Sigmoid colon (tissue), 7 donors: ENCODE results near the gene QRICH1. TPM values are rescaled to one million over a fixed set of nuclear protein-coding genes. Genes with fewer than 3 reads are reported as not detected.

Source experiments
- DNase-seq: peaks from one replicate; pipeline ENCODE4 v3.0.0-alpha.2; 2019
- H3K27ac ChIP-seq, 4 donors: fragments of 200-600 bp; sonication (generic); one replicate each; pipeline ENCODE4 v1.5.1; 2016 to 2019; ENCODE audit warnings: mild to moderate bottlenecking in 1 of 4
- H3K27me3 ChIP-seq, 3 donors: fragments of 200-600 bp; sonication (generic); one replicate each; pipeline ENCODE4 v1.5.1; 2019; ENCODE audit warnings: mild to moderate bottlenecking in 1 of 3
- H3K36me3 ChIP-seq, 4 donors: fragments of 200-600 bp; sonication (generic); one replicate each; pipeline ENCODE4 v1.5.1; 2016 to 2019
- H3K4me1 ChIP-seq, 4 donors: fragments of 200-600 bp; sonication (generic); one replicate each; pipeline ENCODE4 v1.5.1; 2017 to 2019
- H3K4me3 ChIP-seq, 4 donors: fragments of 200-600 bp; sonication (generic); one replicate each; pipeline ENCODE4 v1.5.1; 2017 to 2019; ENCODE audit warnings: mild to moderate bottlenecking in 2 of 4, moderate library complexity in 1 of 4
- H3K9me3 ChIP-seq, 4 donors: fragments of 200-600 bp in 3 of 4; sonication (generic) in 3 of 4; one replicate each; pipeline versions ENCODE4 v1.5.1 to v1.6.1; 2013 to 2019
- EP300 ChIP-seq, 4 donors: sonication (generic); formaldehyde crosslinking; IDR thresholded peaks; one replicate each; pipeline ENCODE4 v1.6.1; 2017; ENCODE audit warnings: antibody characterized with exemption in 4 of 4
- POLR2A ChIP-seq, 2 donors: fragments of 450-650 bp; IDR thresholded peaks; one replicate each; pipeline ENCODE4 v1.6.1; 2016; ENCODE audit warnings: antibody characterized with exemption in 2 of 2, mild to moderate bottlenecking in 2 of 2, moderate library complexity in 2 of 2
- POLR2AphosphoS5 ChIP-seq, 4 donors: sonication (generic); formaldehyde crosslinking; IDR thresholded peaks; one replicate each; pipeline ENCODE4 v1.6.1; 2017; ENCODE audit warnings: antibody characterized with exemption in 4 of 4
- WGBS, 2 donors: extraction: QIAGEN DNeasy Blood & Tissue Kit; methylation state at CpG; one replicate each; pipeline ENCODE4 v1.1.7; 2013; 5-methylcytosine and 5-hydroxymethylcytosine counted together
- intact Hi-C: fragments of 100-400 bp; cut with DNase I; formaldehyde crosslinking; loops from one replicate; pipeline ENCODE4 v1.15.1; 2023
- polyA plus RNA-seq, 3 donors: library from polyadenylated mRNA; stranded (reverse); fragments of 200-250 nt; gene quantifications; one replicate each; pipeline ENCODE4 v1.2.3, GENCODE V29; 2013
- small RNA-seq, 3 donors: library from RNA; depleted of rRNA; stranded (forward); fragments of <200 nt; gene quantifications; one replicate each; pipeline ENCODE3, GENCODE V24; 2016
- total RNA-seq, 4 donors: library from RNA; depleted of rRNA; stranded (reverse); fragments of >200 nt; gene quantifications; one replicate each; pipeline ENCODE4 v1.1.0, GENCODE V29; 2016
- TF ChIP-seq, protein P1 (sequence below), 4 experiments: fragments of 450-650 bp in 3 of 4; fragments of 200-600 bp in 1 of 4; IDR thresholded peaks; one replicate each; pipeline ENCODE4 v1.5.1; 2016 to 2019; ENCODE audit warnings: antibody characterized with exemption in 4 of 4, mild to moderate bottlenecking in 3 of 4, moderate library complexity in 2 of 4
- donor health status: healthy with polysubstance abuse.
- donor health status: Bipolar disorder and iron deficiency.
- donor health status: healthy.

Gene QRICH1
- total and polyA plus RNA-seq, 7 donors: 16.8 to 255 (median 68.4) TPM

GRCh38 chr3:48982686-48983085, 111.2 kb downstream of the QRICH1 start:
- no peak for DNase-seq
- H3K27ac ChIP-seq: no peak overlapping the region
- no peak overlapping the region for H3K4me3 ChIP-seq
- H3K36me3 ChIP-seq: peaks cover 39 to 95% (median 55%) of the 10 kb centered on the region in 4 donors
- H3K27me3 ChIP-seq: no peaks in the 10 kb centered on the region
- TF ChIP-seq, protein P1, sequence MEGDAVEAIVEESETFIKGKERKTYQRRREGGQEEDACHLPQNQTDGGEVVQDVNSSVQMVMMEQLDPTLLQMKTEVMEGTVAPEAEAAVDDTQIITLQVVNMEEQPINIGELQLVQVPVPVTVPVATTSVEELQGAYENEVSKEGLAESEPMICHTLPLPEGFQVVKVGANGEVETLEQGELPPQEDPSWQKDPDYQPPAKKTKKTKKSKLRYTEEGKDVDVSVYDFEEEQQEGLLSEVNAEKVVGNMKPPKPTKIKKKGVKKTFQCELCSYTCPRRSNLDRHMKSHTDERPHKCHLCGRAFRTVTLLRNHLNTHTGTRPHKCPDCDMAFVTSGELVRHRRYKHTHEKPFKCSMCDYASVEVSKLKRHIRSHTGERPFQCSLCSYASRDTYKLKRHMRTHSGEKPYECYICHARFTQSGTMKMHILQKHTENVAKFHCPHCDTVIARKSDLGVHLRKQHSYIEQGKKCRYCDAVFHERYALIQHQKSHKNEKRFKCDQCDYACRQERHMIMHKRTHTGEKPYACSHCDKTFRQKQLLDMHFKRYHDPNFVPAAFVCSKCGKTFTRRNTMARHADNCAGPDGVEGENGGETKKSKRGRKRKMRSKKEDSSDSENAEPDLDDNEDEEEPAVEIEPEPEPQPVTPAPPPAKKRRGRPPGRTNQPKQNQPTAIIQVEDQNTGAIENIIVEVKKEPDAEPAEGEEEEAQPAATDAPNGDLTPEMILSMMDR (IDR thresholded peaks at IDR 0.05): no peak
- TF ChIP-seq EP300 (IDR thresholded peaks at IDR 0.05) (no peak), POLR2A (IDR thresholded peaks at IDR 0.05) (no peak), POLR2AphosphoS5 (IDR thresholded peaks at IDR 0.05) (no peak)
- H3K4me1 ChIP-seq: no peaks in the 10 kb centered on the region
- WGBS, 2 donors: 77 to 88% methylated on average over 5 of the region's 5 CpGs
- no peaks in the 10 kb centered on the region for H3K9me3 ChIP-seq
- intact Hi-C loops: no loop called here

- Histone ChIP-seq H3K9me3 (no peaks in the 10 kb centered on the region), H3K36me3 (peaks cover 46 to 100% (median 58%) of the 10 kb centered on the region in 4 donors), H3K4me3 (no peak overlapping the region), H3K27ac (no peak overlapping the region), H3K4me1 (no peaks in the 10 kb centered on the region), H3K27me3 (no peaks in the 10 kb centered on the region)
- TF ChIP-seq EP300 (IDR thresholded peaks at IDR 0.05): no peak
- TF ChIP-seq, protein P1 (IDR thresholded peaks at IDR 0.05): no peak
- no peak for TF ChIP-seq POLR2AphosphoS5 (IDR thresholded peaks at IDR 0.05)
- TF ChIP-seq POLR2A (IDR thresholded peaks at IDR 0.05): no peak
- intact Hi-C loops: no loop called here
- no peak for DNase-seq
These were observed 111.9 kb downstream of the QRICH1 start for GRCh38 chr3:48982016-48982415.

- no peak for DNase-seq
- intact Hi-C loops: no loop called here
- Histone ChIP-seq H3K9me3 (no peaks in the 10 kb centered on the region), H3K4me3 (no peak overlapping the region), H3K36me3 (peaks cover 63 to 100% (median 74%) of the 10 kb centered on the region in 4 donors), H3K4me1 (no peaks in the 10 kb centered on the region), H3K27me3 (no peaks in the 10 kb centered on the region), H3K27ac (no peak overlapping the region)
- TF ChIP-seq POLR2A (IDR thresholded peaks at IDR 0.05) (no peak), EP300 (IDR thresholded peaks at IDR 0.05) (no peak), POLR2AphosphoS5 (IDR thresholded peaks at IDR 0.05) (no peak)
- TF ChIP-seq, protein P1 (IDR thresholded peaks at IDR 0.05): no peak
- WGBS, 2 donors: 92 to 93% methylated on average over 4 of the region's 4 CpGs
These were observed 113.6 kb downstream of the QRICH1 start for GRCh38 chr3:48980295-48980694.

Small RNA genes lying within 50 kb of the gene (small RNA-seq; reads per million reads assigned to genes)
- gene MIR191 (2,947 to 5,534 (median 4,152) reads per million in 3 donors), gene MIR425 (9.5 to 24.4 (median 11.7) reads per million in 3 donors), gene RN7SL182P (0 reads per million in 3 donors)

Other genes starting within 250 kb of the QRICH1 start
- gene PRKAR2A, start 246.2 kb downstream of the QRICH1 start, total RNA-seq: 10 to 100 TPM; 23.9 to 64.5 (median 26.7) TPM
- gene PRKAR2A, start 246.2 kb downstream of the QRICH1 start, polyA plus RNA-seq: 10 to 100 TPM in 2 of 3 donors, 1 to 10 TPM in 1; 9.6 to 19.1 (median 15.3) TPM
- 10 to 100 TPM; 18.2 to 29.1 (median 20.8) TPM for gene SLC25A20, start 195.2 kb downstream of the QRICH1 start, total RNA-seq
- 10 to 100 TPM; 30.6 to 65.2 (median 39.7) TPM for gene SLC25A20, start 195.2 kb downstream of the QRICH1 start, polyA plus RNA-seq
- 100 to 1,000 TPM in 3 of 4 donors, 10 to 100 TPM in 1; 94.9 to 165 (median 116) TPM for gene ARIH2, start 175.2 kb downstream of the QRICH1 start, total RNA-seq
- 10 to 100 TPM; 33.0 to 53.7 (median 45.1) TPM for gene ARIH2, start 175.2 kb downstream of the QRICH1 start, polyA plus RNA-seq
- gene P4HTM, start 103.8 kb downstream of the QRICH1 start, total RNA-seq: 10 to 100 TPM; 30.9 to 41.3 (median 33.4) TPM
- gene P4HTM, start 103.8 kb downstream of the QRICH1 start, polyA plus RNA-seq: 10 to 100 TPM in 1 of 3 donors, 1 to 10 TPM in 2; 5.4 to 28.9 (median 5.5) TPM
- gene WDR6, start 86.7 kb downstream of the QRICH1 start, total RNA-seq: 100 to 1,000 TPM in 1 of 4 donors, 10 to 100 TPM in 3; 71.3 to 122 (median 93.5) TPM
- 100 to 1,000 TPM in 1 of 3 donors, 10 to 100 TPM in 2; 21.0 to 124 (median 27.6) TPM for gene WDR6, start 86.7 kb downstream of the QRICH1 start, polyA plus RNA-seq
- 10 to 100 TPM; 11.8 to 35.5 (median 19.5) TPM for gene DALRD3, start 75.5 kb downstream of the QRICH1 start, total RNA-seq
- gene DALRD3, start 75.5 kb downstream of the QRICH1 start, polyA plus RNA-seq: 10 to 100 TPM; 14.3 to 26.3 (median 19.8) TPM
- 100 to 1,000 TPM in 2 of 4 donors, 10 to 100 TPM in 2; 75.9 to 116 (median 94.9) TPM for gene NDUFAF3, start 72.0 kb downstream of the QRICH1 start, total RNA-seq
- gene NDUFAF3, start 72.0 kb downstream of the QRICH1 start, polyA plus RNA-seq: 10 to 100 TPM; 62.8 to 85.9 (median 74.4) TPM
- gene IMPDH2, start 64.7 kb downstream of the QRICH1 start, total RNA-seq: 100 to 1,000 TPM in 2 of 4 donors, 10 to 100 TPM in 2; 91.1 to 126 (median 109) TPM
- 100 to 1,000 TPM in 1 of 3 donors, 10 to 100 TPM in 2; 55.0 to 187 (median 93.1) TPM for gene IMPDH2, start 64.7 kb downstream of the QRICH1 start, polyA plus RNA-seq
- gene QARS1, start 10.7 kb upstream of the QRICH1 start, total RNA-seq: 100 to 1,000 TPM; 158 to 262 (median 202) TPM
- 100 to 1,000 TPM; 243 to 363 (median 245) TPM for gene QARS1, start 10.7 kb upstream of the QRICH1 start, polyA plus RNA-seq
- 10 to 100 TPM; 48.2 to 98.4 (median 55.7) TPM for gene USP19, start 26.8 kb upstream of the QRICH1 start, total RNA-seq
- gene USP19, start 26.8 kb upstream of the QRICH1 start, polyA plus RNA-seq: 10 to 100 TPM; 22.2 to 33.8 (median 27.3) TPM
- gene LAMB2, start 39.0 kb upstream of the QRICH1 start, total RNA-seq: 100 to 1,000 TPM; 252 to 612 (median 330) TPM
- 10 to 100 TPM; 10.2 to 85.0 (median 26.6) TPM for gene LAMB2, start 39.0 kb upstream of the QRICH1 start, polyA plus RNA-seq
- gene CCDC71, start 72.3 kb upstream of the QRICH1 start, total RNA-seq: 10 to 100 TPM; 12.5 to 27.3 (median 16.4) TPM
- 10 to 100 TPM; 13.4 to 23.0 (median 15.6) TPM for gene CCDC71, start 72.3 kb upstream of the QRICH1 start, polyA plus RNA-seq
- gene KLHDC8B, start 77.5 kb upstream of the QRICH1 start, total RNA-seq: 100 to 1,000 TPM in 2 of 4 donors, 10 to 100 TPM in 2; 95.3 to 134 (median 98.0) TPM
- gene KLHDC8B, start 77.5 kb upstream of the QRICH1 start, polyA plus RNA-seq: 10 to 100 TPM; 11.3 to 27.6 (median 16.1) TPM
- gene C3orf62, start 183.2 kb upstream of the QRICH1 start, total RNA-seq: 10 to 100 TPM in 1 of 4 donors, 1 to 10 TPM in 3; 2.5 to 19.4 (median 4.5) TPM
- gene C3orf62, start 183.2 kb upstream of the QRICH1 start, polyA plus RNA-seq: 1 to 10 TPM; 1.2 to 7.5 (median 1.8) TPM
- 10 to 100 TPM; 16.3 to 28.2 (median 20.5) TPM for gene USP4, start 246.0 kb upstream of the QRICH1 start, total RNA-seq
- gene USP4, start 246.0 kb upstream of the QRICH1 start, polyA plus RNA-seq: 10 to 100 TPM; 19.0 to 31.9 (median 22.2) TPM